Breast epithelium (tissue), 3 donors: ENCODE results near the gene AHRR.

Experiments used
- POLR2A ChIP-seq: fragments of 450-650 bp; IDR thresholded peaks from one replicate; pipeline ENCODE4 v1.6.1; 2016; ENCODE audit warnings: antibody characterized with exemption, mild to moderate bottlenecking, moderate library complexity
- POLR2AphosphoS5 ChIP-seq, 3 donors: sonication (generic); formaldehyde crosslinking; IDR thresholded peaks; one replicate each; pipeline ENCODE4 v1.6.1; 2017; ENCODE audit warnings: antibody characterized with exemption in 3 of 3
- TF ChIP-seq, protein P1 (sequence below), 3 donors: fragments of 450-650 bp; IDR thresholded peaks; one replicate each; pipeline ENCODE4 v1.5.1; 2016 to 2017; ENCODE audit warnings: antibody characterized with exemption in 3 of 3, mild to moderate bottlenecking in 3 of 3, moderate library complexity in 3 of 3

DNA sequence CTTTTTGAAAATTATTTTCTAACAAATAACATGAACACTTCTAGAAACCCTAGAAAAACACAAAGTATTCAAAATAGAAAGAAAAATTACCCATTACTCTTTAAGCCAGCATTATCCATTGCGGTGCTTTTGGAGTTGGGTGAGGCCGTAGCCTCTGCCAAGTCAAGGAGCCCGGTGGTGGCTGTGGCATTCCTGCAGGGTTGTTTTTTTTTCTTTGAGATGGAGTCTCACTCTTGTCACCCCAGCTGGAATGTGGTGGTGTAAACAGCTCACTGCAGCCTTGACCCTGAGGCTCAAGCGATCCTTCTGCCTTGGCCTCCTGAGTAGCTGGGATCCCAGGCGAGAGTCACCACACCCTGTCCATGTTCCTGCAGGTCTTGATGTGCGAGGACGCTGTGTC, 8.2 kb upstream of the AHRR start:
- TF ChIP-seq, protein P1, sequence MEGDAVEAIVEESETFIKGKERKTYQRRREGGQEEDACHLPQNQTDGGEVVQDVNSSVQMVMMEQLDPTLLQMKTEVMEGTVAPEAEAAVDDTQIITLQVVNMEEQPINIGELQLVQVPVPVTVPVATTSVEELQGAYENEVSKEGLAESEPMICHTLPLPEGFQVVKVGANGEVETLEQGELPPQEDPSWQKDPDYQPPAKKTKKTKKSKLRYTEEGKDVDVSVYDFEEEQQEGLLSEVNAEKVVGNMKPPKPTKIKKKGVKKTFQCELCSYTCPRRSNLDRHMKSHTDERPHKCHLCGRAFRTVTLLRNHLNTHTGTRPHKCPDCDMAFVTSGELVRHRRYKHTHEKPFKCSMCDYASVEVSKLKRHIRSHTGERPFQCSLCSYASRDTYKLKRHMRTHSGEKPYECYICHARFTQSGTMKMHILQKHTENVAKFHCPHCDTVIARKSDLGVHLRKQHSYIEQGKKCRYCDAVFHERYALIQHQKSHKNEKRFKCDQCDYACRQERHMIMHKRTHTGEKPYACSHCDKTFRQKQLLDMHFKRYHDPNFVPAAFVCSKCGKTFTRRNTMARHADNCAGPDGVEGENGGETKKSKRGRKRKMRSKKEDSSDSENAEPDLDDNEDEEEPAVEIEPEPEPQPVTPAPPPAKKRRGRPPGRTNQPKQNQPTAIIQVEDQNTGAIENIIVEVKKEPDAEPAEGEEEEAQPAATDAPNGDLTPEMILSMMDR (IDR thresholded peaks at IDR 0.05): no peak
- TF ChIP-seq POLR2A (no peak), POLR2AphosphoS5 (IDR thresholded peaks at IDR 0.05) (no peak)
